Right renal pelvis (tissue), 4 donors: Measurements from ENCODE around the gene C14orf132. TPM values are rescaled to one million over a fixed set of nuclear protein-coding genes. Genes with fewer than 3 reads are reported as not detected.
"Not testable (repeated sequence)": the region's sequence is repeated elsewhere in the genome, so short reads cannot be mapped to it uniquely, and the experiment has no call there.

ENCODE experiments used
- DNase-seq, 4 donors: peaks; one replicate each; pipeline ENCODE4 v3.0.0-alpha.2; 2013; ENCODE audit warnings: low read depth in 4 of 4, low spot score in 3 of 4, missing footprints in 1 of 4
- polyA plus RNA-seq, 4 donors: library from polyadenylated mRNA; unstranded; fragments of 120-200 nt; gene quantifications; one replicate each; pipeline ENCODE4 v1.2.1, GENCODE V29; 2013; ENCODE audit not compliant: insufficient read length in 4 of 4

C14orf132 gene
- polyA plus RNA-seq, 4 donors = 32.0 to 39.2 (median 34.6) TPM

- DNase-seq = no peak
These were observed 19.5 kb downstream of the C14orf132 start for GRCh38 chr14:96058576-96059200.

GRCh38 chr14:96059519-96060135 is 20.5 kb downstream of the C14orf132 start:
- DNase-seq = no peak

- DNase-seq = no peak
These were observed 21.2 kb downstream of the C14orf132 start for GRCh38 chr14:96060186-96060933.

- DNase-seq = no peak
These were observed 22.8 kb downstream of the C14orf132 start for GRCh38 chr14:96062010-96062409.

- DNase-seq = no peak
These were observed 23.3 kb downstream of the C14orf132 start for GRCh38 chr14:96062506-96062905.

- DNase-seq = no peak
These were observed 25.7 kb downstream of the C14orf132 start for GRCh38 chr14:96064866-96065265.

- no peak for DNase-seq
These were observed 26.7 kb downstream of the C14orf132 start for GRCh38 chr14:96065661-96066459.

- DNase-seq = no peak
These were observed 27.8 kb downstream of the C14orf132 start for GRCh38 chr14:96066976-96067375.

- no peak for DNase-seq
These were observed 29.1 kb downstream of the C14orf132 start for GRCh38 chr14:96067985-96068930.

- no peak for DNase-seq
These were observed 30.3 kb downstream of the C14orf132 start for GRCh38 chr14:96069421-96069820.

- no peak for DNase-seq
These were observed 32.4 kb downstream of the C14orf132 start for GRCh38 chr14:96071561-96071960.

GRCh38 chr14:96072076-96072475 is 32.9 kb downstream of the C14orf132 start:
- DNase-seq = no peak

GRCh38 chr14:96072746-96073145 is 33.6 kb downstream of the C14orf132 start:
- no peak for DNase-seq

- not testable (repeated sequence) for DNase-seq
These were observed 34.3 kb downstream of the C14orf132 start for GRCh38 chr14:96073260-96074039.

- no peak for DNase-seq
These were observed 38.9 kb downstream of the C14orf132 start for GRCh38 chr14:96077983-96078624.

- no peak for DNase-seq
These were observed 39.5 kb downstream of the C14orf132 start for GRCh38 chr14:96078625-96079016.

GRCh38 chr14:96079066-96079465 is 39.9 kb downstream of the C14orf132 start:
- DNase-seq = no peak

- no peak for DNase-seq
These were observed 41.4 kb downstream of the C14orf132 start for GRCh38 chr14:96080571-96080970.

- DNase-seq = no peak
These were observed 42.1 kb downstream of the C14orf132 start for GRCh38 chr14:96081224-96081623.
